HG02884 (cell line): ENCODE measurements around the gene PLB1.
A peak's percentile ranks its signal among the peaks of the same experiment; 100 is the strongest.

Experiments used
- ATAC-seq: cut with Tn5 transposase; IDR thresholded peaks from one replicate; pipeline ENCODE4 v1.9.1; 2021; ENCODE audit warnings: mild to moderate bottlenecking, moderate library complexity; ENCODE audit not compliant: unreplicated experiment

PLB1 gene

DNA sequence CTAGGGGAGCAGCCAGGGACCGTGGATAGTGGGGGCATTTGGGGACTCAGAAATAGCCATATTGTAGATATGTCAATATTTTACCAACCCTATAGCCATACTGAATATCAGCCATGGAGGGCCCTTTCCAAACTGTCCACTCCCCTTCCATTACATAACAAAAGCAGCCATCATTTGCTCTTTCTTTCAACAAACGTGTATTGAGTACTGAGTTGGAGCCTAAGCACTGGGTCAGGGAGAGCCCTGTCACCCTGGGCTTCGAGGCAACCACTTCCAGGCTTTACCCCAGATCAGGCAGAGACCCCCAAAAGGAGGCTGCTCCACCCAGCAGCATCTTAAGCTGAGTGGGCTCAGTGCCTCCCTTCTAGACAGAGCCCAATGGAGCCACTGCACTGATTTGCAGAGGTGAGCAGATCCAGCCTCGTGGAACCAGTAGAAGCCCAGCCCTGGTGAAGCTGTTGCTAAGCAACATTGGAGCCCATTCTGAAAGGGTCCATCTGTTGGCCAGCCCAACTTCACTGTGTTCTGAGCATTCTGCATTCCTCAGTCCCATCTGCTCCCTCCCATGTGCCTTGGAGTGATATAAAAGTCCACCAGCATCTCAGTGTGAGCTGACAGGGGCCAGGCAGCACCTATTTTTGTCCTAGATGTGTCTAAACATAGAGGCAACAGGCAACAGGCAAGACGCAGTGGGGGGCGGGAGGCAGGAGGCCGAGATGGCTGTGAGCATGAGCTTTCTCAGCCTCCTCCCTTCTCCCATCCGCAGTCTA lies 112.1 kb downstream of the PLB1 start:
- no peak for ATAC-seq

DNA sequence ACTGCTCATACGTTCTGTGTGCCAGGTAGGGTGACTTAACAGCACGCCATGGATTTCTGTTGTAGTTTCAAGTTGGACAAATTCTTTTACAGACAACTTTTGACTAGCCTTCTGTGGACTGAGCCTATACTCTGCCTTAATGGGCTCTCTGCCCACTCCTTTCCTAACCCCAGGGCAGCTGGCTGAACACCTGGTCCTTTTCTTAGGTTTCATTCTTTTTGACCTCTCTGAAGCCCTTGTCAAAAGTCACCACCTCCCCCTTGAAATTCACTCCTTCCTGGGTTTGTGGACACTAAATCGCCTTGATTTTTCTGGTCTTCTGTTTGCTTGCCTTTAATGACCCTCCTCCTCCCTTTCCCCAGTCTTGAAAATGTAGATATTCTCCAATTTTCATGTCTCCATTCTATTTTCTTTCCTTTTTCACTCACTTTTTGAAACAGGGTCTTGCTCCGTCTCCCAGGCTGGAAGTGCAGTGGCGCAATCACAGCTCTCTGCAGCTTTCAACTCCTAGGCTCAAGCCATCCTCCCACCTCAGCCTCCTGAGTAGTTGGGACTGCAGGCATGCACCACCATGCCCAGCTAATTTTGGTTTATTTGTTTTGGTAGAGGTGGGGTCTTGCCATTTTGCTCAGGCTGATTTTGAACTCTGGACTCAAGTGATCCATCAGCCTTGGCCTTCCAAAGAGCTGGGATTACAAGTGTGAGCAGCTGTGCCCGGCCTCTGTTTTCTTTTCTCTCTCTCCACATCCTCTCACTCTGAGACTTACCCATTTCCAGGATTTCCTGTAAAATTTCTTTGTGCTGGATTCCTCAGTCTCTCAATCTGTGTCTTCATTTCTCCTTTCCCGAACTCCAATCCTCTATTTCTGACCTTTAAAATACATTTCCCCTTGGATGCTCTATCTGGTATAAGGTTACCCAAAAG lies 112.9 kb downstream of the PLB1 start:
- ATAC-seq, result no peak

DNA sequence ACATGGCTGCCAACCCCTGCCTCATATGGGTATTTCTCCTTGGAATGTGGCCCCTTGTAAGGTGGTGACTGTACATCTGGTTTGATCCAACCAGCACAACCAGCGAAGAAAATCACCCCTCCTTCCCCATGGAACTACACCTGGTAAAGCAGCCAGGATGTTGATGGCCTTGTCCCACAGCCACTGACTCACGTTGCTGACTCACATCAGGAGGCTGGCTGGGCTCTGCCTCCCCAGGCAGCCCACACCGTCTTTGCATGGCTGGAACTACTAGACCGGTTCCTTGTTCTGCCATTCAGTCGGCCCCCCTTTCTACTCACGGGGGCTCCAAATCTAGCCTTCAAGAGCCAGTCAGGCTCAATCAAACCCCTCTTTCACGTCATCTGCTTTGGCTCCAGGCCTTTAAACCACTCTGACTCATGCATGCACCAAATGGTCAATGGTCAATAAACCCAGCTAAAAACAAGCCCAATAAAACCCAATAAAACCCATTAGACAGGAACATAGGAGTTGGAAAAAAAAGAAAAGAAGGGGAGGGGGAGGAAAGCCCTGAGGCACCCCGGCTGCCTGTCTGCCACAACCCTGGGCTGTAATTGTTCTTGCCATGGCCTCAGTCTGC lies 114.8 kb downstream of the PLB1 start:
- ATAC-seq, result peak; percentile 50

DNA sequence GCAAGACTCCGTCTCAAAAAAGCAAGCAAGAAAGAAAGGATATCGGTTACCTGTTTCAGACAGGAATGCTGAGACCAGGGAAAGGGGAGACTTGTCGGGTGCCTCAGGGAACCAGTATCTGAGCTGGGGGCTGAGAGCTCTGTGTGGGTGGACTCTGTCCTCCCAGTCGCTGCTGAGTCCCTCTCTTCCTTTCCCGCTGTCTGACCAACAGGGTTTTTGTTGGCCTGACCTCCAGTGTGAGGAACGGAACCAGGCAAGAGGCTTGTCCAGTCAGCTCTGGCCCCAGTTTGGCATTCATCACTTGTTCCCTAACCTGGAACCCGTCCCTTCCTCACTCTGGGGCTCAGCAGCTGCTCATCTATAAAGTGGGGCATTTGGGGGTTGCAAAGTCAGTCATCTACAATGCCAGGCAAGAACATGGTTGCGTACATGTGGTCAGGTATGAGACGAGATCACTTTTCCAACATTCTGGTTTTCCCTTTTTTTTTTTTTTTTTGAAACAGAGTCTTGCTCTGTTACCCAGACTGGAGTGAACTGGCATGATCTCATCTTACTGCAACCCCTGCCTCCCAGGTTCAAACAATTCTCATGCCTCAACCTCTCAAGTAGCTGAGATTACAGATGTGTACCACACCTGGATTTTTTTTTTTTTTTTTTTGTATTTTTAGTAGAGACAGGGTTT lies 116.4 kb downstream of the PLB1 start:
- ATAC-seq, result no peak

DNA sequence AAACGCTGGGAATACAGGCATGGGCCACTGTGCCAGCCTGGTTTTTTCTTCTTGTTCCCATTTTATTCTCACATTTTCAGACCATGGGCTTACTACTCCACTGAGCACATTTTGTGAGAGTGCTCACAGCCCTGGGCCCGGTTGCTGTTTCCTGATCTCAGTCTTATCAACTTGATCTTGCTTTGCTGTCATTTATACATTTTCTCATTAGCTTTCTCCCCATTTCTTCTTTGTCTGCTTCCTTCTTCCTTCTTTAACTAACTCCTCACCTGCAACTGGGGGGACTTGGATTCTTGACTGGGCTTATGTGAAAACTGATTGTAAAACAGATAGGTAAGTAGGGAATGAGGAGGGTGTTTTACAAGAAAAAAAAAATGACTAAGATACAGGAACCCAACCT lies 117.3 kb downstream of the PLB1 start:
- ATAC-seq, result no peak

DNA sequence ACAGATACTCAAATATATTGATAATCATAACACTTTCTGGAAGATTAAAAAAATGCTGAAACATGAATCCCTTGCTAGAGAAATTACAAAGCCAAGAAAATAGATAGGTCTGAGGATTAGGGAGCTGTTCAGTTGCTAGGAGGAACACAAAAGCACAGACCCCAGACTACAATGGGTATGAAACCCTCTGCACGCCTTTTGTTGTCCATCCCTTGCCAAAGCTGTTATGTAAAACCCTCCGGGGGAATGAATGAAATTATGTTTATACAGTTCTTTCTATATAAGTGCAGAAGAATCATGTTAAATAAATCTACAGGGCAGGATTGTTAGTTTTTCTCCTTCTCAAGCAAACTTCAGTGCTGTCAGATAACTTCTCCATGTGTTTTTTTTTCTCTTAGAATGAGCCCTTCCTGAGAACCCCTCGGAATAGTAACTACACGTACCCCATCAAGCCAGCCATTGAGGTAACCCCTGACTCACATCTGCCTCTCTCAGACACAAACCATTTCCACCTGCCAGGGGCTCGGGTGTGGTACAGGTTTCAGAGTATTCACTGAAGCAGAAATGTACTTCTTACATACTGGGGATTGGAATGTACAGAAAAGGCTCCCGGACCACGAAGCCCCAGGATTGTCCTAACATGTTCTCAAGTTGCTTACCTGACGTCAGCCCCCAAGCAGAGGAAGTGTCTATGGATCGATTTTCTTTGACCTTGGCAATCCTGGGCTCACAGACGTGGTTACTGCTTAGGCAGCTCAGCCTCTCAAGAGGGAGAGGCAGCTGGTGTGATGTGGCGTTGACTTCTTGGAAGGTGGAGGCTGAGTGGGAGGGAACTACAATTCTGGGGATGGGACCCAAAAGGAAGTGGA lies 118.0 kb downstream of the PLB1 start:
- ATAC-seq, result no peak

DNA sequence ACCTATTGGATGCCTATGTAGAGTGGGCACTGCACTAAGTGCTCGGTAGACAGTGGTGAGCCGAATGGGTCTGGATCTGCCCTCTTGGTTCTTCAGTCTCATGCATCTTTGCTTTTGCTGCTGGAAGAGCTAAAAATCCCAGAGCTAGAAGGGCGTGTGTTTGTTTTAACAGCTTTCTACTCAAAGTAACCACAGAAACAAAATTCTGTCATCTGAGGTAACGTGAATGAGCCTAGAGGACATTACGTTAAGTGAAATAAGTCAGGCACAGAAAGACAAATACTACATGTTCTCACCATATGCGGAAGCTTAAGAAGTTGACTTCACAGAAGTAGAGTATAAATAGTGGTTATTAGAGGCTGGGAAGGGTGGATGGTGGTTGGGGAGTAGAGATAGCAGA lies 119.8 kb downstream of the PLB1 start:
- ATAC-seq, result no peak

DNA sequence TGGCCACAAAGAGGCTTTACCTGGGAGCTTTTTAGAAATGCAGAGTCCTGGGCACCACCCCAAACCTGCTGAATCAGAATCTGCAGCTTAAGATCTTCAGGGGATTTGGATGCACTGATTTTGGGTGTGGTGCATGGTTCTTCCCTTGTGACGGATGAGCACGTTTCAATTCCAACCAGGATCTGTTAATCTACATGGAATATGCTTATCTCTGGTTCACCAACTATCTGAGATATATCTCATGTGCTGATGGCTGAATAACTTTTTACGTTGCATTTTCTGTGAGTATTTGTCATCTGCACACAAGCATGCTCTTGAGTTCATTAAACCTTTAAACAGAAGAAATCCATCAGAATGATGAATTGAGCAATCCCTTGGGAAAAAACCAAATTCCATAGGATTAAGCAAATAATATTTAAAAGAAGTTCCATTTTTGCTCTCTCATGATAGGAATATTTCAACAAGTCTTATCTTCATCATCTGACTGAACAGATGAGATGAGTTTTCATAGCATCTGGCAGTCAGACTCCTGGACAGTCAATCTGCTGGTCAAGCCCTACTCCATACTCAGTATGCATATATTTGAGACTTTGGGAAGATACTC lies 120.6 kb downstream of the PLB1 start:
- no peak for ATAC-seq

DNA sequence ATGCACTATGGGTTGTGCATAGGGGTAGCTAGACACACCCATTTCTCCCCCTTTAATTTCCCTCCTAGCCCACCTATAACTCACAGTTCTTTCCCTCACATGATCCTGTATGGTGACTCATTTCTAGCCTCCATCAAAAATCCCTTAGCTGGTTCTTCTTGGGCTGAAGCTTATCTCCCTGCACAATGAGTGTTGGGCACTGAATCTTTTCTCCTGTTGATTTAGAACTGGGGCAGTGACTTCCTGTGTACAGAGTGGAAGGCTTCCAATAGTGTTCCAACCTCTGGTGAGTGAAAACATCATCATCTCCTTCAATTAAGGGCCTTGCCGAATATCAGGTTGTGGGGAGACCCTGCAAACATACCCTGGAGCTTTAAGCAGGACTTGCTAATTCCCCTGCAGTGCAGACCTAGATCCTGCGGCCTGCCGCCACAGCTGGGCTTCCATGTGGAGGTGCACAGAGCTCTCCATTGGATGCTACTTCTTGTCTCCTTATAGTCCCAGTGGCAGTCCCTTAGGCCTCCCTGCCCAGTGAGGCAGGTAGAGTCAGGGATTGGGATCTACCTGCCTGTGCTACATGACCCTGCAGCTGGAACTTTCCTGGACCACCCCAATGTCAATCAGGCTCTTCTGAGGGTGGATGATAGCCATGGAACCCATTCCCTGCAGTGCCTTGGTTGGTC lies 121.8 kb downstream of the PLB1 start:
- no peak for ATAC-seq

DNA sequence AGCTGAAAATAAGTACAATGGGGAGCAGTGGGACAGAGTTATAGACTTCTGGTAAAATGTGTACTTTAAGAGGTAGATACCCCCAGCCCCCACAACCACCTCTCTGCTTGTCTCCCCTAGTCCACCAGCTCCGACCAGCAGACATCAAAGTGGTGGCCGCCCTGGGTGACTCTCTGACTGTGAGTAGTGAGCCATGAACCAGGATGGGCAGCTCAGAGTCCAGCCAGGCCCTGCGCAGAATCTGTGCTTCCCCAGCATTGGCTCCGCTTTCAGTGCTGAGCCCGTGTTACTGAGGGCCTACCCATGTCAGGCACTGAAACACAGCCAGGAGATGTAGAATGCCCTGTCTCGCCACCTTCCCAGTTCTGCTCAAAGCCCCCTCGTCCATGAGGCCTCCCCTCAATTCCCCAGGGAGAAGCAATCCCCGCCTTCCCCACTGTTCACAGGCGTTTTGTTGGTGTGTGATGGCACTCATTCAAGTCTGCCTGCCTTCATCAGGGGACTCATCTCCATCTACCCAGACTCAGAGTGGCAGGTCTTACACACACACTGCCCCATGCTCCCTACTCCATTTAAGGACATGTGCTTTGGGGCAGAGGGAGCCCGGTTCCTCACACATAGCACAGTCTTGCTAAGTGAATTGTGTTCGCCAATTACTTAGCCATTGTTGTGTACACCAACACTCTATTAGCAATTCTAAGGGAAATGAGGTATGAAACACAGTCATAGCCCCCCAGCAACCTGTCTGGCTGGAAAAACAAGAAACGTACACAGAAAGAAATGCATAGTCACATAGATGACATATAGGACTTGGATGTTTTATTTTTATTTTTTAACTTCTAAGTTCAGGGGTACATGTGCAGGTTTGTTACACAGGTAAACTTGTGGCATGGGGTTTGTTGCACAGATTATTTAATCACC lies 122.6 kb downstream of the PLB1 start:
- no peak for ATAC-seq

DNA sequence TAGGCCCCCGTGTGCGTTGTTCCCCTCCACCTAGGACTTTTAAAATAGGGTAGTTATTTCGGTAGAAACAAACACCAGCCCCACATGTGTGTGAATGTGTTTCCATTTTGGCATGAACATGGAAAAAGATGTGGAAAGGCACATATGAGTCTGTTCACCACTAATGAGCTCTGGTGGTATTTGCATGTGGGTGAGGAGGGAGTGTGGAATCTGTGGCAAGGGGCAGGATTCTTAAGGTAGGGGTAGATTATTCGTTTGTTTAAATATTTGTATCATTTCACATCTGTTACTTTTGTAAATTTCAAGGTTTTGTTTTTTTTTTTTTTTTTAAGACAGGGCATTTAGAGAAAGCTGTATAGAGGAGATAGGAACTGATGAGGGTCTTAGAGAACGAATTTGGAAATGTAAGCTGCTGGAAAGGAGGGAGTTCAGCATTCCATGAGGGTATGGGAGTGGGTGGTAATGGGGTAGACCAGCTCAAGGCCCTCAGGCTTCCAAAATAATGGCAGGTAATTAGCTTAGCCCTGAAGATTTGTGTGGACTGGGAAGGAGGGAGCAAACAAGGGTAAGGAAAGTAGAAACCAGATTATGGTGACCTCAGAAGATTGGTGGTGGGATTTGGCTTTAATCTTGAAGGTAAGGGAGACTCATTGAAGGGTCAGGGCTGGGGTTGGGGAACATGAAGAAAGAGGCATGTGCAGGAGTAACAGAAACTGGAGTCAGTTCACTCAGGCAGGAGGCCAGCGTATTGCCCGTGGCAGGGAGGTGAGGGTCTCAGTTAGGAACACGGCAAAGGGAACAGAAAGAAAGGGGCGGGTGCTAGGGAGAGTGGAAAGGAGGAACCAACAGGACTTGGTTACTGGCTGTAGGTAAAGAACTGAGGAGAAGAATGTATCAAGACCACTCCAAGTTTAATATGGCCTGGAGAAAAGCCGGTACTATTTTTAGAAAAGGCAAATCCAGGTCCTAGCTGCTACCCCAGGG lies 123.6 kb downstream of the PLB1 start:
- no peak for ATAC-seq

DNA sequence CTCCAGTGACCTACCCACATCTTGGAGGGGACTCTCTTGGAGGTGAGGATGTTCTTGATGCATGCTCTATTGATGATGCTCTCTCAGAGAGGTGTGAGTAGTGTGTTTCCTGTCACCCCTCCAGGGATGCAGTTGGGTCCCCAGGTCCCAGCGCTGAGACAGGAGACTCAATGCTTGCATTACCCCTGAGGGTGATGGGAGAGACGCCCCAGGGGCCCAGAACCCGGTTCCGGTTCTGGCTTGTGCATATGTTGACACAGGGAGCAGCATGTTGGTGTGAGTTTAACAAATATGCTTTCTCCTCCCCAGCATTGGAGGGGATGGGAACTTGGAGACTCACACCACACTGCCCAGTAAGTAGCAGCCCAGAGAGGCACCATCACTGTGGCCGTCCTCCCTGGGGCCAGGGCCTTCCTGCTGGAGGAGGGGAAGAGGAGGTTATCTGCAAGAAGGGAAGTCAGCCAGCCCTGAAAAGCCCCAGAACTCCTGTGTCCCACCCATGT lies 124.5 kb downstream of the PLB1 start:
- no peak for ATAC-seq

DNA sequence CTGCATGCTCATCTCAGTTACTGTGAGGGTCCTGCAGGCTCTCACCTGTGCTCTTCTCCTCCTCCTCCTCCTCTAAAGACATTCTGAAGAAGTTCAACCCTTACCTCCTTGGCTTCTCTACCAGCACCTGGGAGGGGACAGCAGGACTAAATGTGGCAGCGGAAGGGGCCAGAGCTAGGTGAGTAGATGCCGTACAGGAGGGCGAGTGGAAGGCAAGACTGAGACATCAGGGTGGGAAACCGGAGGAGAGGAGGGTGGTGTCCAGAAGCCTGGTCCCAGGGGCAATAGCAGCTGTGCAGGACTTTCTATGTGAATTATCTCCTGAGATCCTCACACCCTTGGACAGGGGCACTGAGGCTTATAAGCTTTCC lies 124.9 kb downstream of the PLB1 start:
- no peak for ATAC-seq

DNA sequence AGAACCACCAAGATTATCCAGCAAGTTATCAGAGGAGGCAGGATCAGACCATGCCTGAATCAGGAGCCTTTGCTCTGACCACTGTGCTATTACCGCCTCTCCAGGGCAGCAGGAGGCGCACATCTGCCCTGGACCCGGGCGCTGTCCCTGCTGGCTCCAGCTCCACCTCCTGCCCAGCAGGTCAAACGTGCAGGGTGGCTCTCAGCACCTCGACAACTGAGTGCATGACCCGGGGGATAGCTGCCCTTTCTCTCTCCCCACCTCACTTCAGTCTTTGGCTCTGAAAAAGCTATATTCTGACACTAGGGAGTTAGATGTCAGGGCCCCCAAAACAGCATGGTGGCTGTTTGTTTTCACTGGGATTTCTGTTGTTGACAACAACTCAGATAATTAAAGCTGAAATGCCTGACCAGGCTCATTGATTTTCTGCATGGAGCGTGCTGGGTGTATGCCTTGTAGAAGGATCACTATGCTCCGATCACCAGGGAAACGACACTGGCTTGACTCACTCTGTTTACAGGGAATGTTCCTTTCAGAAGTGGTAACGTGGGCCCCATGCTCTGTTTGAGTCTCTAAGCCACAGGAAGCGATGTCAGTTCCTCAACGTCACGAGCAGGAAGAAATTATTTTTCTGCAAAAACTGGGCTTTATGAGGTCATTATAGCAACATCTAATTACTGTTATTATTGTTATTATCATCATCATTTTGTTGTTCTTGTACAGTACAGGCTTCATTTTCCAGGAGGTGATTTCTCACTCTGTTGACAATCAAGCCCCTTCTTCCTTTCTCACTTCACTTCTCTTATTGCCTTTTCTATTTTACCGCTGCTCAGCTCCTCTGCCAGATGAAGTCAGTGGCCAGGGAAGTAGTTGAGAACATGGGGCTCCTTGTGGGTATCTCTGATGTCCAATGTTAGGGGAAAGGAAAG lies 125.6 kb downstream of the PLB1 start:
- ATAC-seq, result no peak

DNA sequence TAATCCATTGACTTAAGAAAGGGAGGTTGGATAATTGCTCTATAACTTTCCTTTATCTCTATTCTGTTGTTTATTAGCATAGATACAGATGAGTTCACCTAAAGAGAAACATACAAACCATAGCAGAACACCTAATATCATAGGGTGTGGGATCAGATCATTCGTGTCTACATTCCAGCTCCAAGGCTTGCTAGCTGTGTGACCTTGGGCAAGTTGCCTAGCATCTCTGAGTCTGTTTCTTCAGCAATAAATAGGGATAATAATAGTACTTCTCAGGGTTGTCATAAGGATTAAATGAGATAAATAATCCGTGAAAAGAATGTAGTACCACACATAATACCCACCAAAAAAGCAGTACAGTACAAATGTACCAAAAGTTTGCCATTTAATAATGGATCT lies 126.2 kb downstream of the PLB1 start:
- no peak for ATAC-seq
